ENCODE measurements around the gene PUM1.

DNA sequence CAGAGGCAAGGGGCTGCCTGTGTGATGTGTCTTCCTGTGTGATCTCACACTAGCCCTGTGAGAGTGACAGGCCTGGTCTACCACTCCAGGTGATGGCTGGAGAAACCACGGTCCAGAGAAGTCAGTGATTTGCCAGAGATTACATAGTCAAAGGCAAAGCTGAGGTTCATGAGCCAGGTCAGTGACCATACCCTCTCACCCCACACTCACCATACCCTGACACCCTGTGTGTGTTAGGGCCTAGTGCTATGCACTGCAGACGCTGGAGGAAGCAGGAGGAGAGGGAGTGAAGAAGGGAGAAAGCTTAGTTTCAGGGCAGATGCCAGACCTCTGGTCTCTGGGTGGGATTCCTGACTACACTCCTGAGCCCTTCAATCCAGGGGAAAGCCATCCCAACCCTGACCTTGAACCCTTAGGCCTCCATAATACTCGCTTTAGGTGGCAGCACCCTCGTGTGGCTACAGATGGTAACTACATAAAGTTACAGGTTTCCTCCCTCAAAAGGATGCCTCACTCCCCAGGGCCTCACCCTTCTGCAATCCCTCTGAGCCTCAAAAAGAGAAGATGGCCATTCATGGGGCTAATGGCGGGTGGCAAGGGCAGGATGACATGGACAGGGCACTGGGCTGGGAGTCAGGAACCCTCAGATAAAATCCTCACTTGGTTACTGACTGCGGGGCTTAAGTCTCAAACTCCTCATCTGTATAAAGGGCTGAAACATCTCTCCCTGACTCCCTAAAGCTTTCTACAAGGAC, 136.2 kb downstream of the PUM1 start:
- TF ChIP-seq, protein P1, sequence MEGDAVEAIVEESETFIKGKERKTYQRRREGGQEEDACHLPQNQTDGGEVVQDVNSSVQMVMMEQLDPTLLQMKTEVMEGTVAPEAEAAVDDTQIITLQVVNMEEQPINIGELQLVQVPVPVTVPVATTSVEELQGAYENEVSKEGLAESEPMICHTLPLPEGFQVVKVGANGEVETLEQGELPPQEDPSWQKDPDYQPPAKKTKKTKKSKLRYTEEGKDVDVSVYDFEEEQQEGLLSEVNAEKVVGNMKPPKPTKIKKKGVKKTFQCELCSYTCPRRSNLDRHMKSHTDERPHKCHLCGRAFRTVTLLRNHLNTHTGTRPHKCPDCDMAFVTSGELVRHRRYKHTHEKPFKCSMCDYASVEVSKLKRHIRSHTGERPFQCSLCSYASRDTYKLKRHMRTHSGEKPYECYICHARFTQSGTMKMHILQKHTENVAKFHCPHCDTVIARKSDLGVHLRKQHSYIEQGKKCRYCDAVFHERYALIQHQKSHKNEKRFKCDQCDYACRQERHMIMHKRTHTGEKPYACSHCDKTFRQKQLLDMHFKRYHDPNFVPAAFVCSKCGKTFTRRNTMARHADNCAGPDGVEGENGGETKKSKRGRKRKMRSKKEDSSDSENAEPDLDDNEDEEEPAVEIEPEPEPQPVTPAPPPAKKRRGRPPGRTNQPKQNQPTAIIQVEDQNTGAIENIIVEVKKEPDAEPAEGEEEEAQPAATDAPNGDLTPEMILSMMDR (IDR thresholded peaks at IDR 0.05), result peak; percentile 41 to 49 (median 48)
- TF ChIP-seq POLR2A (IDR thresholded peaks at IDR 0.05), result no peak
